HUDEP-2 (cell line): Measurements from ENCODE around the gene GOLT1B.
A peak's percentile ranks its signal among the peaks of the same experiment; 100 is the strongest.
"Not testable (repeated sequence)": the region's sequence is repeated elsewhere in the genome, so short reads cannot be mapped to it uniquely, and the experiment has no call there.

Source experiments
- DNase-seq, 76 experiments: peaks; one replicate each; lab custom pipeline; 2025; ENCODE audit not compliant: unreplicated experiment in 76 of 76; lab: John Stamatoyannopoulos, UW

The GOLT1B gene

GRCh38 chr12:21501258-21502163 is at the start of gene GOLT1B, which contains the start of gene RECQL:
Gene GOLT1B, plus strand, starts transcription at chr12:21501789. Its CDS starts 135 bp downstream, at chr12:21501924.
Gene RECQL, minus strand, starts transcription at chr12:21501635. Its CDS starts 2,065 bp downstream, at chr12:21499570.
- DNase-seq: peak; percentile 15 to 97 (median 86)

- DNase-seq: no peak
Measured at GRCh38 chr12:21453312-21453852, 48.2 kb upstream of the GOLT1B start.

GRCh38 chr12:21456291-21456780 is 45.3 kb upstream of the GOLT1B start:
- peak in 2 of 76 experiments; percentile 0 to 1 for DNase-seq

GRCh38 chr12:21459474-21459873 is 42.1 kb upstream of the GOLT1B start:
- no peak for DNase-seq

GRCh38 chr12:21467334-21467733 is 34.3 kb upstream of the GOLT1B start:
- DNase-seq: not testable (repeated sequence)

GRCh38 chr12:21471294-21471693 is 30.3 kb upstream of the GOLT1B start:
- DNase-seq: no peak

- no peak for DNase-seq
Measured at GRCh38 chr12:21472197-21472823, 29.3 kb upstream of the GOLT1B start.

GRCh38 chr12:21475552-21475951 is 26.0 kb upstream of the GOLT1B start:
- no peak for DNase-seq

GRCh38 chr12:21476949-21477348 is 24.6 kb upstream of the GOLT1B start:
- no peak for DNase-seq

GRCh38 chr12:21478756-21479455 is 22.7 kb upstream of the GOLT1B start:
- DNase-seq: no peak

- DNase-seq: no peak
Measured at GRCh38 chr12:21483531-21483930, 18.1 kb upstream of the GOLT1B start.

GRCh38 chr12:21485998-21486397 is 15.6 kb upstream of the GOLT1B start:
- no peak for DNase-seq

GRCh38 chr12:21499765-21500164 is 1.8 kb upstream of the GOLT1B start:
- no peak for DNase-seq

GRCh38 chr12:21500786-21501257 is 767 bp upstream of the GOLT1B start:
- DNase-seq: no peak

- DNase-seq: peak in 11 of 76 experiments; percentile 4 to 31 (median 11)
Measured at GRCh38 chr12:21502164-21502496, 541 bp downstream of the GOLT1B start.

GRCh38 chr12:21502872-21503271 is 1.3 kb downstream of the GOLT1B start:
- no peak for DNase-seq

- DNase-seq: no peak
Measured at GRCh38 chr12:21505888-21506287, 4.3 kb downstream of the GOLT1B start.

GRCh38 chr12:21507849-21508248 is 6.3 kb downstream of the GOLT1B start:
- DNase-seq: no peak

- DNase-seq: no peak
Measured at GRCh38 chr12:21509768-21510167, 8.2 kb downstream of the GOLT1B start.

- DNase-seq: no peak
Measured at GRCh38 chr12:21516281-21516680, 14.7 kb downstream of the GOLT1B start.

- no peak for DNase-seq
Measured at GRCh38 chr12:21518451-21518850, 16.9 kb downstream of the GOLT1B start.
